HEK293 (cell line): ENCODE data around the gene TMIGD2.
"Not testable (repeated sequence)": the region's sequence is repeated elsewhere in the genome, so short reads cannot be mapped to it uniquely, and the experiment has no call there.

ENCODE experiments used
- CTCF ChIA-PET: fragments of 350-600 bp; formaldehyde crosslinking; extraction: SDS; loops from one replicate; lab custom pipeline; 2021; ENCODE audit warnings: antibody characterized with exemption; lab: Yijun Ruan, JAX
- POLR2A ChIA-PET: fragments of 300-600 bp; formaldehyde crosslinking; extraction: SDS; loops from one replicate; lab custom pipeline; 2020; ENCODE audit warnings: antibody characterized with exemption, inconsistent platforms; lab: Yijun Ruan, JAX
- H3K27ac ChIP-seq: fragments of 200-500 bp; sonication (Bioruptor generic); 2 replicates; pipeline ENCODE4 v1.5.1; 2014; ENCODE audit warnings: low read depth, low read length, control low read depth, inconsistent platforms; ENCODE audit errors: extremely low read depth
- H3K36me3 ChIP-seq, 2 experiments: fragments of 200-500 bp in 1 of 2; sonication (Bioruptor generic) in 1 of 2; 1 replicate in 1 of 2; 2 replicates in 1 of 2; pipeline ENCODE4 v1.5.1; 2014 to 2017; ENCODE audit warnings: inconsistent platforms in 2 of 2, low read length in 2 of 2; ENCODE audit not compliant: control insufficient read depth in 2 of 2, insufficient read depth in 1 of 2
- H3K4me1 ChIP-seq: fragments of 200-500 bp; sonication (Bioruptor generic); 2 replicates; pipeline ENCODE4 v1.5.1; 2014; ENCODE audit warnings: mild to moderate bottlenecking, low read length, inconsistent platforms; ENCODE audit not compliant: control insufficient read depth, insufficient read depth
- H3K4me3 ChIP-seq: 2 replicates; pipeline ENCODE4 v1.5.1; 2011; ENCODE audit warnings: low read depth, mild to moderate bottlenecking, control low read depth, low read length, moderate library complexity
- H3K9me3 ChIP-seq: fragments of 200-500 bp; sonication (Bioruptor generic); 2 replicates; pipeline ENCODE4 v1.5.1; 2014; ENCODE audit warnings: low read depth, low read length, inconsistent platforms; ENCODE audit not compliant: control insufficient read depth, insufficient read depth
- GLIS1 ChIP-seq: fragments of 450-650 bp; formaldehyde crosslinking; IDR thresholded peaks from 2 replicates; pipeline ENCODE4 v1.5.1; 2016; ENCODE audit warnings: missing biosample characterization, missing genetic modification characterization
- KLF1 ChIP-seq: fragments of 450-650 bp; formaldehyde crosslinking; IDR thresholded peaks from 2 replicates; pipeline ENCODE4 v1.5.1; 2016; ENCODE audit warnings: missing biosample characterization, missing genetic modification characterization
- KLF16 ChIP-seq: fragments of 450-650 bp; formaldehyde crosslinking; IDR thresholded peaks from 2 replicates; pipeline ENCODE4 v1.5.1; 2017; ENCODE audit warnings: missing biosample characterization, missing genetic modification characterization
- MZF1 ChIP-seq: fragments of 450-650 bp; formaldehyde crosslinking; IDR thresholded peaks from 2 replicates; pipeline ENCODE4 v1.5.1; 2017; ENCODE audit warnings: missing biosample characterization, missing genetic modification characterization, borderline replicate concordance
- SALL2 ChIP-seq: fragments of 450-650 bp; formaldehyde crosslinking; IDR thresholded peaks from 2 replicates; pipeline ENCODE4 v1.5.0; 2017; ENCODE audit warnings: missing biosample characterization, mild to moderate bottlenecking, missing genetic modification characterization, borderline replicate concordance
- SP2 ChIP-seq: fragments of 450-650 bp; formaldehyde crosslinking; IDR thresholded peaks from 2 replicates; pipeline ENCODE4 v1.5.1; 2016; ENCODE audit warnings: missing biosample characterization, missing genetic modification characterization
- SP7 ChIP-seq: fragments of 450-650 bp; formaldehyde crosslinking; IDR thresholded peaks from 2 replicates; pipeline ENCODE4 v1.5.1; 2016; ENCODE audit warnings: missing biosample characterization, missing genetic modification characterization
- ZBTB1 ChIP-seq: fragments of 450-650 bp; formaldehyde crosslinking; IDR thresholded peaks from 2 replicates; pipeline ENCODE4 v1.5.1; 2016; ENCODE audit warnings: missing biosample characterization, missing genetic modification characterization
- ZFP3 ChIP-seq: fragments of 450-650 bp; formaldehyde crosslinking; IDR thresholded peaks from 2 replicates; pipeline ENCODE4 v1.5.1; 2016; ENCODE audit warnings: low read depth, missing biosample characterization, missing genetic modification characterization
- ZNF302 ChIP-seq: fragments of 450-650 bp; formaldehyde crosslinking; IDR thresholded peaks from 2 replicates; pipeline ENCODE4 v1.5.1; 2016; ENCODE audit warnings: missing biosample characterization, missing genetic modification characterization, low read depth
- ZNF324 ChIP-seq: fragments of 450-650 bp; formaldehyde crosslinking; IDR thresholded peaks from 2 replicates; pipeline ENCODE4 v1.5.1; 2016; ENCODE audit warnings: missing biosample characterization, missing genetic modification characterization
- ZNF366 ChIP-seq: fragments of 450-650 bp; formaldehyde crosslinking; conservative IDR thresholded peaks from 2 replicates; pipeline ENCODE4 v1.5.1; 2016; ENCODE audit warnings: missing biosample characterization, missing genetic modification characterization
- ZNF521 ChIP-seq: fragments of 450-650 bp; formaldehyde crosslinking; IDR thresholded peaks from 2 replicates; pipeline ENCODE4 v1.5.1; 2017; ENCODE audit warnings: missing biosample characterization, mild to moderate bottlenecking, missing genetic modification characterization
- ZNF555 ChIP-seq: fragments of 450-650 bp; formaldehyde crosslinking; conservative IDR thresholded peaks from 2 replicates; pipeline ENCODE4 v1.5.1; 2017; ENCODE audit warnings: missing biosample characterization, mild to moderate bottlenecking, missing genetic modification characterization, inconsistent platforms
- ZNF626 ChIP-seq: fragments of 450-650 bp; sonication (Bioruptor Pico); formaldehyde crosslinking; IDR thresholded peaks from 2 replicates; pipeline ENCODE4 v1.5.1; 2018; ENCODE audit warnings: missing biosample characterization, missing genetic modification characterization, inconsistent platforms
- TF ChIP-seq, protein P1 (sequence below): fragments of 450-650 bp; formaldehyde crosslinking; IDR thresholded peaks from 2 replicates; pipeline ENCODE4 v1.5.1; 2017; ENCODE audit warnings: missing biosample characterization, mild to moderate bottlenecking, missing genetic modification characterization, moderate library complexity

Gene TMIGD2

GRCh38 chr19:4292515-4292914 is 9.7 kb downstream of the TMIGD2 start:
- CTCF ChIA-PET, result no interaction called here
- Histone ChIP-seq H3K27ac (no peak overlapping the region), H3K36me3 (no peaks in the 10 kb centered on the region), H3K9me3 (no peaks in the 10 kb centered on the region), H3K4me3 (no peak overlapping the region), H3K4me1 (no peaks in the 10 kb centered on the region)
- POLR2A ChIA-PET, result no interaction called here
- no peak for TF ChIP-seq ZNF555
- TF ChIP-seq ZNF324, result no peak

DNA sequence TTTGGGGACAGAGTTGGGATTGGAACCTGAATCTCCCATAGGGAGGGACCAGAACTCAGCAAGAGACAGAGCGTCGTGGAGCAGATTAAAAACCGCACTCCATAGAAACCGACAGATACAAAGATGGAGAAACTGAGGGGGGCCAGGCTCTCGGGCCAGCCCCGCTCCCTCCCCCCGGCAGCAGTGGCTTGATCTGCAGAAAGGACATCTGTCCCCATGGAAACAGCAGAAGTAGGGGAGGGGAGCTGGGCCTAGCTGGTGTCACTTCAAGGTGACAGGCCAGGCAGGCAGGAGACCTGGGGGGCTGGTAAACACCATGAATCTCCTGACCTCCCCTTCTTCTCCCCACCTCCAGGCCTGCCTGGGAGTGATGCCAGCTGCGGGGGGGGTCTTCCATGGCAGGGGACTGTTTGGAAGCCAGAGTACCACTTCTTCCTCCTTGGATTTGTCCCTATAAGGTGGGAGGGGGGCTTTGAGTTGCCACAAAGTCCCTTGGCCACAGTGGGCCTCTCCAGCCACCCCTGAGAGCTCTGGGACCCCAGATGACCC is 10.9 kb downstream of the TMIGD2 start:
- ChIA-PET CTCF (no interaction called here), POLR2A (no interaction called here)

GRCh38 chr19:4288091-4288777 is 14.0 kb downstream of the TMIGD2 start:
- Histone ChIP-seq H3K4me1 (no peaks in the 10 kb centered on the region), H3K9me3 (no peaks in the 10 kb centered on the region), H3K27ac (no peak overlapping the region), H3K4me3 (no peak overlapping the region), H3K36me3 (no peaks in the 10 kb centered on the region)
- ChIA-PET POLR2A (interaction anchor here (0.9 kb wide), 1 partner anchor 16 kb away, joined by 4 read pairs; the partner anchor contains the start of gene FSD1), CTCF (interaction anchor here (1.1 to 2.2 kb wide), 2 partner anchors 21 to 64 kb away, joined by 3 to 9 read pairs; no protein-coding TSS in a partner anchor)
- no peak for TF ChIP-seq SP7 (tag by site-specific recombination)
- TF ChIP-seq ZNF302 (tag by site-specific recombination), result no peak
- no peak for TF ChIP-seq ZNF626 (tag by site-specific recombination)
- TF ChIP-seq KLF1 (tag by site-specific recombination), result peak; percentile 55; the same call in 1 of the 2 replicates
- peak; percentile 39 for TF ChIP-seq SP2
- no peak for TF ChIP-seq ZNF521 (tag by site-specific recombination)
- TF ChIP-seq MZF1 (tag by site-specific recombination), result no peak
- TF ChIP-seq KLF16, result no peak
- no peak for TF ChIP-seq SALL2 (tag by site-specific recombination)
- TF ChIP-seq ZBTB1 (tag by site-specific recombination), result no peak
- TF ChIP-seq ZFP3 (tag by site-specific recombination), result no peak
- TF ChIP-seq, protein P1, sequence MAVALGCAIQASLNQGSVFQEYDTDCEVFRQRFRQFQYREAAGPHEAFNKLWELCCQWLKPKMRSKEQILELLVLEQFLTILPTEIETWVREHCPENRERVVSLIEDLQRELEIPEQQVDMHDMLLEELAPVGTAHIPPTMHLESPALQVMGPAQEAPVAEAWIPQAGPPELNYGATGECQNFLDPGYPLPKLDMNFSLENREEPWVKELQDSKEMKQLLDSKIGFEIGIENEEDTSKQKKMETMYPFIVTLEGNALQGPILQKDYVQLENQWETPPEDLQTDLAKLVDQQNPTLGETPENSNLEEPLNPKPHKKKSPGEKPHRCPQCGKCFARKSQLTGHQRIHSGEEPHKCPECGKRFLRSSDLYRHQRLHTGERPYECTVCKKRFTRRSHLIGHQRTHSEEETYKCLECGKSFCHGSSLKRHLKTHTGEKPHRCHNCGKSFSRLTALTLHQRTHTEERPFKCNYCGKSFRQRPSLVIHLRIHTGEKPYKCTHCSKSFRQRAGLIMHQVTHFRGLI, result no peak

More for the DNA sequence above, 10.9 kb downstream of the TMIGD2 start:
- no peak overlapping the region for H3K4me3 ChIP-seq
- H3K27ac ChIP-seq, result no peak overlapping the region
- TF ChIP-seq ZNF302 (tag by site-specific recombination), result no peak
- peak; percentile 91 for TF ChIP-seq GLIS1 (tag by site-specific recombination)
- no peaks in the 10 kb centered on the region for H3K4me1 ChIP-seq
- H3K9me3 ChIP-seq, result no peaks in the 10 kb centered on the region
- H3K36me3 ChIP-seq, result no peaks in the 10 kb centered on the region

- peak; percentile 92 for TF ChIP-seq ZNF366 (tag by site-specific recombination)
- POLR2A ChIA-PET, H3K9me3 ChIP-seq, H3K27ac ChIP-seq, H3K4me1 ChIP-seq, H3K4me3 ChIP-seq, CTCF ChIA-PET, H3K36me3 ChIP-seq: not testable (repeated sequence)
Observed at GRCh38 chr19:4286141-4286540, 16.0 kb downstream of the TMIGD2 start.
